Cardiac muscle cell (in vitro differentiated cells and primary cell): Measurements from ENCODE around the gene CPNE4. TPM values are rescaled to one million over a fixed set of nuclear protein-coding genes. Genes with fewer than 3 reads are reported as not detected.
A peak's percentile ranks its signal among the peaks of the same experiment; 100 is the strongest.

ENCODE experiments used
- DNase-seq, 2 donors: peaks; one replicate each; pipeline versions ENCODE4 v3.0.0 to v3.0.0-alpha.2; 2010 to 2017; ENCODE audit warnings: low read depth in 1 of 2, low spot score in 1 of 2
- H3K27ac ChIP-seq: fragments of 200-600 bp; sonication (generic); 2 replicates; pipeline ENCODE4 v1.5.1; 2016
- H3K27me3 ChIP-seq: fragments of 200-600 bp; sonication (generic); 2 replicates; pipeline ENCODE4 v1.6.0; 2016; ENCODE audit warnings: control low read depth
- H3K36me3 ChIP-seq: fragments of 200-600 bp; sonication (generic); 2 replicates; pipeline ENCODE4 v1.5.1; 2016; ENCODE audit warnings: control low read depth
- H3K4me1 ChIP-seq: fragments of 200-600 bp; sonication (generic); 2 replicates; pipeline ENCODE4 v1.8.1; 2017; ENCODE audit warnings: low read depth, mild to moderate bottlenecking, mixed run types
- H3K4me3 ChIP-seq: fragments of 200-600 bp; sonication (generic); 2 replicates; pipeline ENCODE4 v1.5.1; 2016; ENCODE audit warnings: mild to moderate bottlenecking
- H3K9me3 ChIP-seq: fragments of 200-600 bp; sonication (generic); 2 replicates; pipeline ENCODE4 v1.5.1; 2017; ENCODE audit warnings: low read depth, mild to moderate bottlenecking, control low read depth
- polyA plus RNA-seq: library from polyadenylated mRNA; unstranded; fragments of >200 nt; fragmentation: Nextera tagmentation; extraction: Ambion mirVana; gene quantifications from 2 replicates; pipeline ENCODE4 v1.2.1, GENCODE V29; 2016
- total RNA-seq: library from RNA; depleted of rRNA; stranded (reverse); fragments of >200 nt; gene quantifications from 2 replicates; pipeline ENCODE4 v1.2.3, GENCODE V29; 2016
- TF ChIP-seq, protein P1 (sequence below): IDR thresholded peaks from 2 replicates; pipeline ENCODE4 v1.5.1; 2012; ENCODE audit warnings: low read depth, mild to moderate bottlenecking, low read length

The CPNE4 gene
- total and polyA plus RNA-seq, 2 experiments from 2014 or later: 3.3 to 7.6 TPM

DNA sequence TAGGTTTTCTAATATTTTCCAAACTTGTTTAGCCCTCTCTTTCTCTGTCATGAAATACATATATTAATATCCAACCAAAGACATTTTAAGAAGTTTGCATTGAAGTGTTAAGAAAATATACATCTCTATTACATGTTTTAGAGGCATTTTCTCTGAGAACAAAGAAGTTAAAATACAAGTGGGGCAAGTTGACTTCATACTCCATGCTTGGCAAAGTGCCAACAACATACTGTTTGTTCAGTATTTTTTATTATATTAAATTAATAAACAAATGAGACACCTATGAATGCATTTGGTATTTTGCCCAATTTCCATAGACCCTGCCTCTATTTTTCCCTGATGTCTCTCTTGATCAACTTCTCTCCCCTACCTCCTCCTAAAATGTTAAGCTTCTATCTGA lies 299.3 kb downstream of the CPNE4 start:
- DNase-seq: no peak
- no peaks in the 10 kb centered on the region for H3K9me3 ChIP-seq
- TF ChIP-seq, protein P1, sequence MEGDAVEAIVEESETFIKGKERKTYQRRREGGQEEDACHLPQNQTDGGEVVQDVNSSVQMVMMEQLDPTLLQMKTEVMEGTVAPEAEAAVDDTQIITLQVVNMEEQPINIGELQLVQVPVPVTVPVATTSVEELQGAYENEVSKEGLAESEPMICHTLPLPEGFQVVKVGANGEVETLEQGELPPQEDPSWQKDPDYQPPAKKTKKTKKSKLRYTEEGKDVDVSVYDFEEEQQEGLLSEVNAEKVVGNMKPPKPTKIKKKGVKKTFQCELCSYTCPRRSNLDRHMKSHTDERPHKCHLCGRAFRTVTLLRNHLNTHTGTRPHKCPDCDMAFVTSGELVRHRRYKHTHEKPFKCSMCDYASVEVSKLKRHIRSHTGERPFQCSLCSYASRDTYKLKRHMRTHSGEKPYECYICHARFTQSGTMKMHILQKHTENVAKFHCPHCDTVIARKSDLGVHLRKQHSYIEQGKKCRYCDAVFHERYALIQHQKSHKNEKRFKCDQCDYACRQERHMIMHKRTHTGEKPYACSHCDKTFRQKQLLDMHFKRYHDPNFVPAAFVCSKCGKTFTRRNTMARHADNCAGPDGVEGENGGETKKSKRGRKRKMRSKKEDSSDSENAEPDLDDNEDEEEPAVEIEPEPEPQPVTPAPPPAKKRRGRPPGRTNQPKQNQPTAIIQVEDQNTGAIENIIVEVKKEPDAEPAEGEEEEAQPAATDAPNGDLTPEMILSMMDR: no peak
- H3K4me3 ChIP-seq: no peak overlapping the region
- no peaks in the 10 kb centered on the region for H3K36me3 ChIP-seq
- H3K4me1 ChIP-seq: no peaks in the 10 kb centered on the region
- no peak overlapping the region for H3K27ac ChIP-seq
- H3K27me3 ChIP-seq: no peaks in the 10 kb centered on the region

DNA sequence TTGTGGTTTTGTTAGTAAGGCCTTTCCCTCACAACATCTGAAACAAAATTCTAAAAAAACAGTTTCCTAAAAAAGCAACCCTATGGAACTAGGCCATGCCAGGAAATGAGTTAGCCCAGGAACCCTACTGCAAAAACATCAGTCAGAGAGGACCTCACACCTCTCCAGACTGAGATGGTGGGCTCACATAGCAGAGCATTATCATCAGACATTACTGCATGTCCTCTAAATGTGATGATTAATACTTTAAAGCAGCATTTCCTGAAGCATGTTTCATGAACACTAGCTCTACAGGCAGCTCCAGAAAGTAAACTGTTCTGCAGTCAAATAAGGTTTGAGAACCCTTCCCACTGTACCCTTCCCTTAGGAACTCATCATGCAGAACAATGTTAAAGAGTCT lies 299.7 kb downstream of the CPNE4 start:
- H3K27me3 ChIP-seq: no peaks in the 10 kb centered on the region
- no peaks in the 10 kb centered on the region for H3K9me3 ChIP-seq
- H3K4me1 ChIP-seq: no peaks in the 10 kb centered on the region
- TF ChIP-seq, protein P1: no peak
- no peaks in the 10 kb centered on the region for H3K36me3 ChIP-seq
- no peak overlapping the region for H3K4me3 ChIP-seq
- no peak overlapping the region for H3K27ac ChIP-seq
- DNase-seq: no peak

DNA sequence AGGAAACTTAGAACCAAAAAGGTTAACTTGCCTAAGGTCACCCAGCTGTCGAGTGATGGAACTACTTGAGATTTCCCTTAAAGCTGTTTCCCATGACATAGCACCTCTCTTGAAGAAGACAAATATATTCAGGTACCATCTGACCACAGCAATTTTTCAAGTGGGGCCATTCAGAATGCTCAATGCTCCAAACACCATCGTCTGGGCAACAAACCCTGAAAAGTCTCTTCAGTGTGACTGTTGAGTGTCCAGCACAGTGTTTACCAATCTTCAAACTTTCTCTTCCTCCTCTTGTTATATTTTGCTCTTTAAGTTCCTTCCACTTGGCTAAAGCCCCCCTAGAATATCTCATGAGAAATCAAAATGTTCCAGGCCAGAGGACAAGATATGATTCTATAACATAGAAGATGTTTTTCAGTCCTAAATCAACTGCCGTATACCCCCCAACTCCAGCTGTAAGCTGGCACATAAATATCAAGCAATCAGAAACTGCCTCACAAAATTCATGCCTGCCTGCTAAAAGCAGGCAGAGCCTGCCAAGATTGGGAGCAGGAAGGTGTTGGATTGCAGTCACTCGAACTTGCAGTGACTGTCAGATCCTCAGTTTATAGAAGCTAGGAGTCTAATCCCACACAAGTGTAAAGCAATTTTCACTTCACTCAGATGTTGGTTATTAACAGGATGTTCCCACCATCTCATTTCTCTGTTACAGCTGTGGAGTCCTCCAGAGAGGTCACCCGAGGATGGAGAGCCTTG lies 301.6 kb downstream of the CPNE4 start:
- no peaks in the 10 kb centered on the region for H3K4me1 ChIP-seq
- TF ChIP-seq, protein P1: no peak
- DNase-seq: peak in 1 of 2 donors; percentile 4

DNA sequence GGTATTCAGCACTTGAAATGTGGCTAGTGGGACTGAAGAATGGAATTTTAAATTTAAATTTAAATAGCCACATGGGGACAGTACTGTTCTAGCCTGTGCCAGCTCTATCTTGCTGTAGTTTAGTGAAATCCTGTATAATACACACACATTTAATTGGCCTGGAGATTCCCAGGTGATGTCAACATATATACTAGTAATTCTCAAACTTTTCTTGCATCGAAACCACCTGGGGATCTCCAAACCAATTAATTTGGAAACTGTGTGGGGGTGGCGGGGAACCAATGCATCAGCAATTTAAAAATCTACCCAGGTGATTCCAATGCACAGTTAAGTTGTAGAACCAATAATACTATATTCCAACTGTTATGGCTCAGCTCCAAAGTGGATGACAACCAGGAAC lies 303.1 kb downstream of the CPNE4 start:
- H3K36me3 ChIP-seq: no peaks in the 10 kb centered on the region
- no peak overlapping the region for H3K4me3 ChIP-seq
- no peaks in the 10 kb centered on the region for H3K4me1 ChIP-seq
- no peak for DNase-seq
- TF ChIP-seq, protein P1: no peak
- no peaks in the 10 kb centered on the region for H3K27me3 ChIP-seq
- no peak overlapping the region for H3K27ac ChIP-seq
- H3K9me3 ChIP-seq: no peaks in the 10 kb centered on the region

More for the DNA sequence above, 301.6 kb downstream of the CPNE4 start:
- H3K36me3 ChIP-seq: no peaks in the 10 kb centered on the region
- no peaks in the 10 kb centered on the region for H3K9me3 ChIP-seq
- no peaks in the 10 kb centered on the region for H3K27me3 ChIP-seq
- no peak overlapping the region for H3K4me3 ChIP-seq
- no peak overlapping the region for H3K27ac ChIP-seq

DNA sequence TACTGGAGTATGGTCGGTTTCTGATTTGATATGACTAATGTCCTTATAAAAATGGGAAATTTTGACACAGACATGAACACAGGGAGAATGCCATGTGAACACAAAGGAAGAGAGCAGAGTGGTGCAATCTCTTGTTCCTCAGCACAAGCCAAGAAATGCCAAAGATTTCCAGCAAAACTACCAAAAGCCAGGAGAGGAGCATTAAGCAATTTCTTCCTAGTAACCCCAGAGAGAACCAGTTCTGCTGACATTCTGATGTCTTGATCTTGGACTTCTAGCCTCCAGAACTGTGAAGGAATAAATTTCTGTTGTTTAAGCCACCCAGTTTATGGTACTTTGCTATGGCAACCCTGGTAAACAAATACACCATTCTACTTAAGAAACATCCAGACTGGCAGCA lies 304.2 kb downstream of the CPNE4 start:
- Histone ChIP-seq H3K36me3 (no peaks in the 10 kb centered on the region), H3K9me3 (no peaks in the 10 kb centered on the region), H3K4me1 (no peaks in the 10 kb centered on the region), H3K27me3 (no peaks in the 10 kb centered on the region), H3K27ac (no peak overlapping the region), H3K4me3 (no peak overlapping the region)
- peak in 1 of 2 donors; percentile 69 for DNase-seq
- TF ChIP-seq, protein P1: no peak
